Esophagus (tissue), 2 donors: ENCODE data around the gene RPL13. TPM values are rescaled to one million over a fixed set of nuclear protein-coding genes. Genes with fewer than 3 reads are reported as not detected.

Experiments
- H3K27ac ChIP-seq, 2 donors: one replicate each; pipeline ENCODE4 v1.5.1; 2013; ENCODE audit warnings: low read depth in 2 of 2, mild to moderate bottlenecking in 2 of 2, inconsistent platforms in 1 of 2, low read length in 1 of 2, moderate library complexity in 1 of 2
- H3K27me3 ChIP-seq, 2 donors: one replicate each; pipeline ENCODE4 v1.6.1; 2013; ENCODE audit warnings: low read length in 2 of 2, control low read depth in 1 of 2, mild to moderate bottlenecking in 1 of 2; ENCODE audit not compliant: insufficient read depth in 2 of 2, control insufficient read depth in 1 of 2
- H3K36me3 ChIP-seq, 2 donors: one replicate each; pipeline ENCODE4 v1.6.1; 2013; ENCODE audit warnings: low read length in 1 of 2; ENCODE audit not compliant: control insufficient read depth in 2 of 2, insufficient read depth in 2 of 2
- H3K4me1 ChIP-seq, 2 donors: one replicate each; pipeline ENCODE4 v1.6.1; 2013; ENCODE audit warnings: low read length in 1 of 2; ENCODE audit not compliant: control insufficient read depth in 2 of 2, insufficient read depth in 2 of 2
- H3K4me3 ChIP-seq, 2 donors: one replicate each; pipeline ENCODE4 v1.5.1; 2013; ENCODE audit warnings: low read length in 2 of 2, mild to moderate bottlenecking in 2 of 2, low read depth in 1 of 2, moderate library complexity in 1 of 2
- H3K9me3 ChIP-seq, 2 donors: one replicate each; pipeline ENCODE4 v1.6.1; 2013; ENCODE audit warnings: mild to moderate bottlenecking in 2 of 2, low read depth in 1 of 2, low read length in 1 of 2, moderate library complexity in 1 of 2; ENCODE audit not compliant: control insufficient read depth in 2 of 2, insufficient read depth in 1 of 2
- WGBS, 2 donors: extraction: QIAGEN DNeasy Blood & Tissue Kit; methylation state at CpG; one replicate each; pipeline ENCODE4 v1.1.7; 2013; 5-methylcytosine and 5-hydroxymethylcytosine counted together
- polyA plus RNA-seq, 2 donors: library from polyadenylated mRNA; stranded (reverse); fragments of 200-250 nt; gene quantifications; one replicate each; pipeline ENCODE4 v1.2.3, GENCODE V29; 2013
- donor health status: healthy with polysubstance abuse.
- donor health status: Bipolar disorder and iron deficiency.

The RPL13 gene
- polyA plus RNA-seq, 2 donors = 4,316 to 5,851 TPM

GRCh38 chr16:89602952-89603590, 42.6 kb downstream of the RPL13 start:
- H3K27me3 ChIP-seq = no peaks in the 10 kb centered on the region
- WGBS, 2 donors = 43 to 57% methylated on average over 5 of the region's 5 CpGs
- no peak overlapping the region for H3K4me3 ChIP-seq
- H3K9me3 ChIP-seq = no peaks in the 10 kb centered on the region
- H3K36me3 ChIP-seq = no peaks in the 10 kb centered on the region
- H3K4me1 ChIP-seq = peaks cover 4 to 38% of the 10 kb centered on the region in 2 donors
- H3K27ac ChIP-seq = no peak overlapping the region

GRCh38 chr16:89604764-89605163, 44.3 kb downstream of the RPL13 start:
- Histone ChIP-seq H3K9me3 (no peaks in the 10 kb centered on the region), H3K36me3 (no peaks in the 10 kb centered on the region), H3K27me3 (no peaks in the 10 kb centered on the region), H3K4me1 (peaks cover 4 to 34% of the 10 kb centered on the region in 2 donors), H3K4me3 (no peak overlapping the region), H3K27ac (no peak overlapping the region)
- 86 to 87% methylated on average over 16 of the region's 16 CpGs for WGBS, 2 donors

GRCh38 chr16:89605186-89605970, 44.9 kb downstream of the RPL13 start:
- no peaks in the 10 kb centered on the region for H3K9me3 ChIP-seq
- 67 to 79% methylated on average over 33 to 34 of the region's 34 CpGs for WGBS, 2 donors
- no peak overlapping the region for H3K27ac ChIP-seq
- no peaks in the 10 kb centered on the region for H3K36me3 ChIP-seq
- peaks cover 4 to 27% of the 10 kb centered on the region in 2 donors for H3K4me1 ChIP-seq
- no peaks in the 10 kb centered on the region for H3K27me3 ChIP-seq
- no peak overlapping the region for H3K4me3 ChIP-seq

GRCh38 chr16:89606006-89606405, 45.5 kb downstream of the RPL13 start:
- Histone ChIP-seq H3K27me3 (no peaks in the 10 kb centered on the region), H3K36me3 (no peaks in the 10 kb centered on the region), H3K27ac (no peak overlapping the region), H3K4me3 (no peak overlapping the region), H3K9me3 (no peaks in the 10 kb centered on the region), H3K4me1 (peaks cover 4 to 24% of the 10 kb centered on the region in 2 donors)
- 62 to 66% methylated on average over 9 of the region's 9 CpGs for whole genome bisulfite sequencing, 2 donors

GRCh38 chr16:89607453-89607852, 47.0 kb downstream of the RPL13 start:
- WGBS, 2 donors = 69 to 80% methylated on average over 9 of the region's 9 CpGs
- no peaks in the 10 kb centered on the region for H3K9me3 ChIP-seq

GRCh38 chr16:89607937-89608740, 47.7 kb downstream of the RPL13 start:
- H3K27ac ChIP-seq = no peak overlapping the region
- H3K27me3 ChIP-seq = no peaks in the 10 kb centered on the region
- H3K4me1 ChIP-seq = peaks cover 0 to 10% of the 10 kb centered on the region in 2 donors
- no peaks in the 10 kb centered on the region for H3K36me3 ChIP-seq
- H3K9me3 ChIP-seq = no peaks in the 10 kb centered on the region
- no peak overlapping the region for H3K4me3 ChIP-seq
- 78 to 80% methylated on average over 32 of the region's 32 CpGs for WGBS, 2 donors

More at GRCh38 chr16:89607453-89607852, 47.0 kb downstream of the RPL13 start:
- H3K4me1 ChIP-seq = peaks cover 4 to 16% of the 10 kb centered on the region in 2 donors
- H3K36me3 ChIP-seq = no peaks in the 10 kb centered on the region
- no peak overlapping the region for H3K27ac ChIP-seq
- no peaks in the 10 kb centered on the region for H3K27me3 ChIP-seq
- H3K4me3 ChIP-seq = no peak overlapping the region

- H3K4me1 ChIP-seq = peaks cover 0 to 9% of the 10 kb centered on the region in 2 donors
- no peak overlapping the region for H3K27ac ChIP-seq
- no peaks in the 10 kb centered on the region for H3K36me3 ChIP-seq
- no peak overlapping the region for H3K4me3 ChIP-seq
- no peaks in the 10 kb centered on the region for H3K9me3 ChIP-seq
- no peaks in the 10 kb centered on the region for H3K27me3 ChIP-seq
- WGBS, 2 donors = 70 to 72% methylated on average over 1 of the region's 1 CpG
Measured at GRCh38 chr16:89610108-89610453, 49.6 kb downstream of the RPL13 start.

- H3K4me1 ChIP-seq = peaks cover 2 to 3% of the 10 kb centered on the region in 2 donors
- H3K4me3 ChIP-seq = no peak overlapping the region
- peaks cover 0 to 4% of the 10 kb centered on the region in 2 donors for H3K9me3 ChIP-seq
- H3K27me3 ChIP-seq = no peaks in the 10 kb centered on the region
- no peak overlapping the region for H3K27ac ChIP-seq
- H3K36me3 ChIP-seq = no peaks in the 10 kb centered on the region
- WGBS, 2 donors = 85 to 86% methylated on average over 20 of the region's 20 CpGs
Measured at GRCh38 chr16:89612415-89613166, 52.1 kb downstream of the RPL13 start.
